GM18519 (cell line): ENCODE measurements around the gene NDUFS4.
"Not testable (repeated sequence)": the region's sequence is repeated elsewhere in the genome, so short reads cannot be mapped to it uniquely, and the experiment has no call there.

Experiments
- ATAC-seq: cut with Tn5 transposase; IDR thresholded peaks from one replicate; pipeline ENCODE4 v1.9.1; 2021; ENCODE audit warnings: mild to moderate bottlenecking, moderate library complexity; ENCODE audit not compliant: unreplicated experiment, low FRiP score

The NDUFS4 gene

DNA sequence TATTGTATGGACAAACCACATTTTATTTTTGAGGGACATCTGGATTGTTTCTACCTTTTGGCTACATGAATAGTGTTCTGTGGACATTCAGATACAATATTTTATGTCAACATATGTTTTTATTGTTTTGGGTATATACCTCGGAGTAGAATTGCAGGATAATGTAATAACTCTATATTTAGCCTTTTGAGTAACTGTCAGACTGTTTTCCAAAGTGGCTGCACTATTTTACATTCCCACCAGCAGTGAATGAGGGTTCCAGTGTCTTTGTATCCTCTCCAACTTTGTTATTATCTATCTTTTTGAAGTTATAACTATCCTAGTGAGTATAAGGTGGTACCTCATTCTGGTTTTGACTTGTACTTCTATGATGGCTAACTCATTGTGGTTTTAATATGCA lies 11.0 kb downstream of the NDUFS4 start:
- no peak for ATAC-seq

DNA sequence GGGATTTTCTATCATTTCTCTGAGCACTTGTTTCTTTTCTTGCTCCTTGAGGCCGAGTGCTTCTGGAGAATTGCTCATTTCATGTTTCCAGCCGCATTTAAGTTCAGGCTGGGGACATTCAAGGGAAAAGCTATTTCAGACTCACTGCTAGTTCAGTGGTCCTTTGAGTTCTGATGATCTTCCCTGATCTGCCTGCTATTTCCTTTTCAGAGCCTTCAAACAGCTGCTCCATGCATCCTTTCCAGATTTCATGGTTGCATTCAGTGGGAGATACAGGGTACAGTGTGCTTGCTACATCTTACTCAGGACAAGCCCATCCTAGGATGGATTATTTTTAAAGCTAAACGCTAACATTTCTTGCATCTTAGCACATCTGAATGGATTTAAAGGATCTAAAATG lies 14.7 kb downstream of the NDUFS4 start:
- no peak for ATAC-seq

DNA sequence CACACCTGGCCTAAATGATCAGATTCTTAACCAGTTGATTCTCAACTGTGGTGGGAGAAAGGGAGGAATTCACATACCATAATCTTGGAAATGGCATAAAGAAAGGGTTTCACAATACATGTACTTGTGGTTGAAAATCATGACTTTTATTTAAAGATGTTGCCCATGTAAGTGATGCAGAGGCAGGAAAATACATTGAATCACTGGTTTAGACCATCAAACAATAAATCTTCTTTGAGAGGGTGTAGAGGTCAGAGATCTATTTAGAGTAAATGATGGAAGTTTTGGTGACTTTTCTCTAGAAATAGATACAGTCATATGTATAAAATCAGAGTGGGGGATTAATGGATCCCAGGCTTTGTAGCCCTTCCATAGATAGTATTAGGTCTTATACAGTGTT lies 15.4 kb downstream of the NDUFS4 start:
- no peak for ATAC-seq

DNA sequence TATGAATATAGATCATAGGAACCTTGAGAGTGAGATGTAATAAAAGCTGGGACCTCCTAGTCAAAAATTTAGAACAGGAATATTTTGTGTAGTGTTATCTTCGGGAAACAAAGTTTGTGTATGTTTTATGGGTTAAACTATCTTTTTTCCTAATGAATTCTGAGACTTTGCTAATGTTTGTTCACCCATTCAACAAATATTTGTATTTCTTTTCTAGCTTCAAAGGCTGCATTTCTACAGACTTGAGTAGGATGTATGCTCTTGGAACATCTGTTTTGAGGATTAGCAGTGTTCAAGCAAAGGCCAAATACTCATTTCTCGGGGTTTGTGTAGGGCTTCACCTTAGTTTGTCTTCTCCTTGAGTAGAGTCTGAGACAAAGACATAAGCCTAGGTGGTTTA lies 16.2 kb downstream of the NDUFS4 start:
- no peak for ATAC-seq

DNA sequence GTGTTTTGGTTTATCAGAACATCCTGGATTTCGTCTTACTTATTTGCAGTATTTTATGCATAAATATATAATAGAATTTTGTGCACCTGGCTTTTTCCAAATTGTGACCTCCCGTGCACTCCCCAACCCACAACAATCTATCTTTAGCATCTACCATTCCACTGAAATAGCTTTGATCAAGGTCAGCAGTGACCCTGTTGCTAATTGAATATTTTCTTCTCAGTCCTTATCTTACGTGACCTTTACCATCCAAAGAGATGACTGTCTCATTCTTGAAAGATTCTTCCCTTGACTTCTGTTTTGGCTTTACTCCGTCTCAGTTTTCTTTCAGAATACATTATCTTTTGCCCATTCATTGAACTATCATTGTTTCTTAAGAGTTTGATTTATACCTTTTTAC lies 18.4 kb downstream of the NDUFS4 start:
- ATAC-seq = no peak

DNA sequence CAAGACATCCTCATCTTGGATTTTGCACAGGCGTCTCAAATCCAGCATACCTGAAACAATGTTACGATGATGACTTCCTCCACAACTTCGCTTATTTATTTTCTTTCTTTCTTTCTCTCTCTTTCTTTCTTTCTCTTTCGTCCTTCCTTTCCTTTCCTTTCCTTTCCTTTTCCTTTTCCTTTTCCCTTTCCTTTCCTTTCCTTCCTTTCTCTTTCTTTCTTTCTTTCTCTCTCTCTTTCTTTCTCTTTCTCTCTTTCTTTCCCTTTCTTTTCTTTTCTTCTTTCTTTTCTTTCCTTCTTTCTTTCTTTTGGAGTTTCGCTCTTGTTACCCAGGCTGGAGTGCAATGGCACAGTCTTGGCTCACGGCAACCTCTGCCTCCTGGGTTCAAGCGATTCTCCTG lies 20.1 kb downstream of the NDUFS4 start:
- no peak for ATAC-seq

DNA sequence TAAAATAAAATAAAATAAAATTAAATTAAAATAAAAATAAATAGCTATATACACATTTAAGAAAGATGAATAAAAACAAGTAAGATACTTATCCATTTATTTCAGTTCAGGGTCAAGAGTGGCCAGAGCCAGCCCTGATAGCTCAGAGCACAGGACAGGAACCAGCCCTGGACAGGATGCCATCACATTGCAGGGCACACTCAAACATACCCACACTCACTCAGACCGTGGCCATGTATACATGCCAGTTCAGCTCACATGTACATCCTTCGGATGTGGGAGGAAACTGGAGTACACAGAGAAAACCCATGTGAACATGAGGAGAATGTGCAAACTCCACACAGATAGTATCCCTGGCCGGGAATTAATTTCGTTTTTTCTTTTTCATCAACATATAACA lies 21.8 kb downstream of the NDUFS4 start:
- no peak for ATAC-seq

DNA sequence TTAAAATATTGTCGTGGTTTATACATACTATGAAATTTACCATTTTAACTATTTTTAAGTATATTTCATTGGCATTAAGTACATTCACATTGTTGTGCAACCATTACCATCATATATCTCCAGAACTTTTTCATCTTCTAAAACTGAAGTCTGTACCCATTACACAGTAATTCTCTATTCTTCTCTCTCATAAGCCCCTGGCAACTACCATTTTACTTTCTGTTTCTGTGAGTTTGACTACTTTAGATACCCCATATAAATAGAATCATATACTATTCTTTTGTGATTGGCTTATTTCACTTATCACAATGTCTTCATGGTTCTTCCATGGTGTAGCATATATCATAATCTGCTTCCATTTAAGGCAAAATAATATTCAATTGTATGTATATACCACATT lies 30.3 kb downstream of the NDUFS4 start:
- no peak for ATAC-seq

DNA sequence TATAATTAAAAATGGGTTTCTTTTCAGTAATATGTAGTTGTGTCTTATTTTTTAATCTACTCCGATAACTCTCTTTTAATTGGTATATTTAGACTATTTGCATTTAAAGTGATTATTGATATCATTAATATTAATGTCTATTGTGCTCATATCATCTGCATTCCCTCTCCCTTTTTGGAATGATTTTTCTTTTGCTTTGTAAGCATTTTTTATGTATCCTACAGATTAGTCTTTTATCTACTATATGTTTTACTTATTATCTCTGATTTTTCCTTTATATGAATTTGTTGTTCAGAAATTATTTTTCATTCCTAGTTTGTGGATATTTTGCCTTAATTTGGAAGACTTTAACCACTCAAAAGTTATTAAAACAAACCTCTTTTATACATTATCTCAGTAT lies 34.0 kb downstream of the NDUFS4 start:
- no peak for ATAC-seq

DNA sequence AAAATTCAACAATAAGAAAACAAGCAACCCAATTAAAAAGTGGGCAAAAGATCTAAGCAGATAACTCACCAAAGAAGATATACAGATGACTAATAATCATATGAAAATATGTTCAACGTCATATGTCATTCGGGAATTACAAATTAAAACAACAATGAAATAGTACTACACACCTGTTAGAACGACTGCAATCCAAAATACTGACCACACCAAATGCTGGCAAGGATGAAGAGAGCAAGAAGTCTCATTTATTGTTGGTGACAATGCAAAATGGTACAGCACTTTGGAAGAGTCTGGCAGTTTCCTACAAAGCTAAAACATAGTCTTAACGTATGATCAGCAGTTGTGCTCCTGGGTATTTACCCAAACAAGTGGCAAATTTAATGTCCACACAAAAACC lies 37.5 kb downstream of the NDUFS4 start:
- ATAC-seq = no peak

DNA sequence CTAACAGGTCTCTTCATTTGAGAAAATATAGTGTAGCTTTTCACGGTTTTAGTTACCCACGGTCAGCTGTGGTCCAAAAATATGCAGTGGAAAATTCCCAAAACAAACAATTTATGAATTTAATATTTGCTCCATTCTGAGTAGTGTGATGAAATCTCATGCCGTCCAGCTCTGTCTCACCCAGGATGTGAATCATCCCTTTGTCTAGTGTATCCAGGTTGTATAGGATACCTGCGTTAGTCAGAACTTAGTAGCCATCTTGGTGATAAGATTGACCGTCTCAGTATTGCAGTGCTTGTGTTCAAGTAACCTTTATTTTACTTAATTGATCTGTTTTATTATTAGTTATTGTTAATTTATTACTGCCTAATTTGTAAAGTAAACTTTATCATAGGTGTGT lies 41.1 kb downstream of the NDUFS4 start:
- ATAC-seq = no peak

DNA sequence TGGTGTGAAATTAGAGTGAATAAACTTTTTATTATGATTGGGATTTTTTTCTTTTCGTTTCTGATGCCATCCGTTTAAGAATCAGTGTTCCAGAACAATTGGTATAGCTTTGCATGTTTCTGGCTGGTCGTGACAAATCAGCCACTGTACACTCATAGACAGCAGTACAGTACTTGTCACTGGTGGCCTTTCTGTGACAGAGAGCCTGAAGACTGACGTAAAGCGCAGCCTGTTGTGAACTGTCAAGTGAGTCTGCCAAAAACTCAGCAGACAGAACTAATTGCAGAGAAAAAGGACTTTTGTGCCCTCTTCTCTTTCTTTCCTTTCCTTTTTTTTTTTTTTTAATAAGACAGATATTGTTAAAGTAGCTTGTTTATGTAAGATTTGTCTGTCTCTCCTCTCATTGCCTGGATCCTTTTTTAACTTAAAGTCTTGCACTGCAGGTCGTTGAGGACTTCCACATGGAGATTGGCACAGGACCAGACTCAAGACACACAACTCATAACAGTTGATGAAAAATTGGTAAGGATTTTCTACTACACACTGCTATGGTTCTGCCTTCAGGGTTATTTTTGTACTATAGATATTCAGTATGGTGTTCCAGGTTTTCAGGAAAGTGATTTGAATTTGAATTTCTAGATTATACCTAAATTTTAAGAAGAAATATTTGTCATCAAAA lies 42.7 kb downstream of the NDUFS4 start:
- ATAC-seq = no peak

DNA sequence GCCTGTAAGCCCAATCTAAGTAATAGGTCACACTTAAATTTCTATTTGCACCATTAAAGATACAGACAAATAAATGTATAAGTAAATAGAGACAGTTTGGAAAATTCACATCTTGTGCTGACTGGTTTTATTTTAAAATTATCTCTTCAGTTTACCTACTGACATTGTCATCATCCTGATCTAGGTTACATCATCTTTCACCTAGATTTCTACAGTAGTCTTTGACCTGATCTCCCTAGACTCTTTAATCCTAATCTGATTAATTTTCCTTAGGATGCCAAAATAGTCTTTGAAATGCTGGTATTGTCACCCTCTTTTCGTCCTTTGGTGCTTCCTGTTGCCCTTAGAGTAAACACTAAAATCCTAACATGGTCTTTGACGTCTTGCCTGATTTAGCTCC lies 43.9 kb downstream of the NDUFS4 start:
- no peak for ATAC-seq

DNA sequence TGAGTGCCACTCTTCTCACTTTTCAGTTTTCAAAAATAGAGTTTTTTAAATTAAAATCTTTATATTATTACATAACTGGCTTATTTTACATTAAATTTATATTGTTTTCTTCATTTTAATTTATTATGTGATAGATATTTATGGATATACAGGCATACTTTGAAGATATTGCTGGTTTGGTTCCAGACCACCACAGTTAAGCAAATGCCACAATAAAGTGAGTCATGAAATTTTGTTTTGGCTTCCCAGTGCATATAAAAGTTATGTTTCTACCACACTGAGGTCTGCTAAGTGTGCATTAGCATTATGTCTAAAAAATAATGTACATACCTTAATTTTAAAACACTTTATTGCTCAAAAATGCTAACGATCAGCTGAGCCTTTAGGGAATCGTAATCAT lies 47.4 kb downstream of the NDUFS4 start:
- no peak for ATAC-seq

DNA sequence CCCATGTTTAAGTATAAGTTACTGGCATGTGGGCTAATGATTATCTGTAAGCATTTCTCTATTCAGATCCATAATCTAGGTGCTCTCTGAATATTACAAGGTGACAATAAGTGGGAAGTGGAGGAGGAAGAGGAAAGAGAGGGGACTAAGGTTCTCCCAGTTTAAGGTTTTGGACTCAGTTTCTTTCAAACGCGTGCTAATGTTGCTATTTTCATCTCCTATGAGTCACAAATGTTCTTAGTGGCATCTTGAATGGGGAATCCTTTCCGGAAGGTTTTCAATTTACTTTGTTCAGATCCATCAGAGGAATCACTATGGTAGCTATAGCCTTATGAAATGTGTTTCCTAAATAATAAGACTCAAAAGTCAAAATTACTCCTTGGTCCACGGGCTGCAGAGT lies 48.5 kb downstream of the NDUFS4 start:
- ATAC-seq = not testable (repeated sequence)

DNA sequence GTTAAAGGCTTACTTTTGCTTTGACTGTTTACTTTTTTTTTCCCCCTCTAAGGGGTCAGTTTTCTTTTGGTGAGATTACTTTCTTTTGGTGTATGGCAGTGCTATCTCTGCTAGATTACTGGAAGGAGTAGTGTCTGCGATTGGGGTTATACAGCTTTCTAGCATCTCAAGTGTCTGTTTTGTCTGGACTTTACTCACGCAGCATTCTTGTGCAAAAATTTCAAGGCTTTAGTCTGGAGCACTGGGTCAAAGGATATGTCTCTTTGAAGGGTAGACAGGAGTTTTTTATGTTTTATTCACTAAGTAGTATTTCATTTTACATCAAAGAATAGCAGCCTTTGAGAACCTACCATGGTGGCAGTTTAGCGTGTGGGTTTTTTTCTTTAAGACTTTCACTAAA lies 52.6 kb downstream of the NDUFS4 start:
- no peak for ATAC-seq

DNA sequence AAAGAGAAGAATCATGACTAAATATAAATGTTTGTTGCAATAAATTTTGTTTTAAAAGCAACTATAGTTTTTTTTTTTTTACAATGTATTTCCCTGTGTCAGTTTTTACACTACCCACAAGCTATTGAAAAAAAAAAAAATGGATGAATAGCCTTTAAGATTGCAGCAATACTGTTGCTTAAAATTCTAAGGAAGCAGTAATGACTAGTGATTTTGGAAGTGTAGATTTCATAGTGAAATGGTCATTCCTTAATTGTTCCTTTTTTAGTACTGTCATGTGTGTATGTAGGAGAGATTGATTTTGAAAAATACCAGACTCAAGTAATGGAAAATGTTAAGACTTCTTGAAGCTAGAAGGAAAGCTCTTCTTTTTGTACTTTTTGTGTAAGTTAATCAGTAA lies 53.1 kb downstream of the NDUFS4 start:
- no peak for ATAC-seq

DNA sequence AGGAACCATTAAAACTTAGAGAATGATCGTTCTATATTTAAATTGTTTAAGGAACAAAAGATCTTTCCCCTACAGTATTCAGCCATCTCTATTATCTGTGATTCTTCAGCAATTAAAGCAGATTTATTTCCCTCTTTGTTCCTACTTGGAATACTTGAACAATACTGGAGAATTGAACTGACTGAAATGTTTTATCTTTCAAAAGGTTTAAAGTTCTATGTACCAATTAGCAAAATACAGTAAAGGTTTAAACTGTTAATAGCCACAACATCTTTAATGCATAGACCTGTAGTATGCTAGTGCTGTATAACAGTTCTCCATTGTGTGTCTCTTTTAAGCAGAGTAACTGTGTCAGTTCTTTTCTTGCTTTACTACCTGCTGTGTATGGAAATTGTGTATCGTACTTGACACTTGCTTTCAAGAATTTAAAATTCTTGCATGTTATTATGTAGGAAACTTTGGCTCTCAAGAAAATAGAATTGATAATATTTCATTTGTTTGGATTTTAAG lies 54.0 kb downstream of the NDUFS4 start:
- no peak for ATAC-seq

DNA sequence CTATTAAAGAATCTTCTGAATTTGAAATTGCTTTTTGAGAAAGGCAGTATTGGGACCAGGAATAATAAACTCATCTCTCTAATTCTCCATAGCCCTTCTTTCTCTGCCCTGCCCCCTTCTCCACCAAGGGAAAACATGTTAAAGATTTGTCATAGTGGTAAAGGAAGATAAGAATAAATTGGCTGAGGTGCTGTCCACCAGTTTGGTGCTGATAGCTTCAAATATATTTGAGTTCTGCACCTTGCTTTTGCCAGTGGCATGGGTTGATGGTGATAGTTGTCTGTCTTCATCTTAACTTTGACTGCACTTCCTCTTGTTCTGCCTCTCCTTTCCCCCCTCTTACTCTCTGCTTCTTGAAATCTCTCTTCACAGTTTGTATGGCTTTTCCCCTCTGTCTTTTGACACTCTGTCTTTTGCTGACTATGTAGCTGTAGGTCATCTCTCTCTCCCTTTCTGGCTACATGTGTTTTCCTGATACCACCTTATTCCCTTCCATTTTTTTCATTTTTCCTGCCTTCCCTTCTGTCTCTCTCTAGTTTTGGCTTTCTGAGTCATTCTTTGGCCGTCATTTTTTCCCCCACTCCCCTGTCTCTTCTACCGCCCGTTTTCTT lies 56.6 kb downstream of the NDUFS4 start:
- no peak for ATAC-seq

DNA sequence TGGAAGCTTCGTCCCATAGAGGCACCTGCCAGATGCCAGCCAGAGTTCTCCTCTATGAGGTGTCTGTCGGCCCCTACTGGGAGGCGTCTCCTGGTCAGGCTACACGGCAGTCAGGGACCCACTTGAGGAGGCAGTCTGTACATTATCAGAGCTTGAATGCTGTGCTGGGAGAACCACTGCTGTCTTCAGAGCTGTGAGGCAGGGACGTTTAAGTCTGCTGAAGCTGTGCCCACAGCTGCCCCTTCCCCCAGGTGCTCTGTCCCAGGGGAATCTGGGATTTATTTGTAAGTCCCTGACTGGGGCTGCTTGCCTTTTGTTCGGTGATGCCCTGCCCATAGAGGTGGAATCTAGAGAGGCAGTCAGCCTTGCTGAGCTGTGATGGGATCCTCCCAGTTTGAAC lies 70.8 kb downstream of the NDUFS4 start:
- ATAC-seq = no peak

DNA sequence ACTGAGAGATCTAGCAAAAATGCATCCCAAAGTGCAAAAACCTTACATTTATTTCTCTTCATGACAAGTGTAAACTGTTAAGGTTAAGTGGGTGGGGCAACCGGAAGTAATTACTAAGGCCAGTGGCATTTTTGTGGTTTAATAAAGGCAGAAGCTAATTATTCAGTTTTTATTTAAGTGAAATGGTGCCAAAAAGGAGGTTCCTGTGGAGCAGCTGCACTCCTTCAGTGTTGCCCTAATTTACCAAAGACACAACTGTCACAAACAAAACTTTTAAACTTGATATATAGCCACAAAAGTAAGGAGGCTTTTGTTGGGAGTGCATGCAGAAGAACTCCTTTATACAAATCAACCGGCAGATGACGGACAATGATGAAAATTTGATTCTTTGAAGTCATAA lies 81.6 kb downstream of the NDUFS4 start:
- ATAC-seq = no peak

DNA sequence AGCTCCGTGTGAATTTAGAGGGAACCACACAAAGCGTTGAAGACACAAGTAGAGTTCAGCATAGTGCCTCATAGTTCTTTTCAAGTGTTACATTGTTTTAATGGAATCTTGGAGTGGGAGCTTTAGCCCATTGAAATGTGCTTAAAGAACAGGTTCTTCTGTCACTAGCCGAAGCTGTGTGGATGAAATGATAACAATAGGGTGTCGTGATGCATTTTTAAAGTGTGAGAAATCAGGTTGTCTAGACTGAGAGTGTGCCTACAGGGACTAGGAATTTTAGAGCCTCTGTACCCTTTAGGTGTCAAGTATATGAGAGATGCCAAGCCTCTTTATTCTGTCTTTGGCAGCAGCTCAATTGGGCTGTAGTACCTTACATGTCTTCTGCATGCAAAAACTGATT lies 83.0 kb downstream of the NDUFS4 start:
- no peak for ATAC-seq

DNA sequence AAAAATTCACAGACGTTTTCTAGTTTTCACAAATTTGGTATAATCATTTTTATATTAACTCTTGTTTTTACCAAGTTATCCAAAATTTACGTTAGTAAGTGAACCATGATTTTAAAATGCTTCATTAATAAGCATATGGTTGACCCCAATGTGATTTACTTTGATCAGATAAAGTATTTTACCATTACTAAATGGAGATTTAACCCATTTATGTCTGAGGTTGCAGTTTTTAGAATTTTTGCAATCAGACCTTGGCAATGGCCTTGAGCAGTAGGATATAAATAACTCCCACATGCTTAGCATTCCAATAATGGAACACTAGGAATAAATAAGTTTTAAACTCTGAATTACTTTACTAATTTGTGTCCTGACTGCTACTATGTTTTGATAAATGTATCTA lies 84.6 kb downstream of the NDUFS4 start:
- no peak for ATAC-seq
